Glomerular visceral epithelial cell (primary cell): ENCODE results near the gene TMSB4X.
"Not testable (repeated sequence)": the region's sequence is repeated elsewhere in the genome, so short reads cannot be mapped to it uniquely, and the experiment has no call there.

Experiments used
- DNase-seq: peaks from one replicate; pipeline ENCODE4 v3.0.0-alpha.2; 2016; ENCODE audit errors: extremely low spot score

TMSB4X gene

DNA sequence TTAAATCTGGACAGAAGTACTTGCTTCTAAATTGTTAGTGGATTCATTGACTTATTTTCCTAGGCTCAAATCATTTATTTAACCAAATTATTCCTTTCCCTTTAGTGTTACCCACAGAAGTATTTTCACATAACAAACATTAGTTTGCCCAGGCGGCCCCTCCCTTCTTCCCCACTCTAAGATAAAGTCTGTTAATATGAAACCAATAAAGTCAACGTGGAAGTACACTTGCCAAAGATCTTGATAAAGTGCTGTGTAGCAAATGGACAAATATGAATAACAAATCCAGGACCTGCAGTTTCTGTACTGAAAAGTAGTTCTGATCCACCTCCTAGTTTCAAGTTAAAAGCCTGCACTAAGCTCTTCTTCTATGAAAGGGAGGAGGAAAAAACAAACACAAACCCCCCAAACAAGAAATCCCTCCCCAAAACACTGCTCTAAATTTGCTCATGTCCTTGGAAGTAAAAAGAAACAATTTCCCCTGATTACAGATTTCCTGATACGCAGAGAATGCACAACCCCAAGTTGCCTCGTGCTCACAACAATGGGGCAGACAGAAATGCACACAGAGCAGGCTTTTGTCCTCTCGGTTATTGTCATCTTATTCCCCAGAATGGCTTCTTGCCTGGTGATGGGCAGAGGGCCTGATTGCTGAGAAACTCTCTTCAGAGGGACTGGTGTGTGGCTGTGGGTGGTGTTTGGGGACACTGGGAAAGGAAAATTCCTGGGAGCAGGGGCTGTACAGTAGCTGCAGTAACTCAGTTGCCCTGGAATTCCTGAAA is 23.2 kb downstream of the TMSB4X start:
- no peak for DNase-seq

DNA sequence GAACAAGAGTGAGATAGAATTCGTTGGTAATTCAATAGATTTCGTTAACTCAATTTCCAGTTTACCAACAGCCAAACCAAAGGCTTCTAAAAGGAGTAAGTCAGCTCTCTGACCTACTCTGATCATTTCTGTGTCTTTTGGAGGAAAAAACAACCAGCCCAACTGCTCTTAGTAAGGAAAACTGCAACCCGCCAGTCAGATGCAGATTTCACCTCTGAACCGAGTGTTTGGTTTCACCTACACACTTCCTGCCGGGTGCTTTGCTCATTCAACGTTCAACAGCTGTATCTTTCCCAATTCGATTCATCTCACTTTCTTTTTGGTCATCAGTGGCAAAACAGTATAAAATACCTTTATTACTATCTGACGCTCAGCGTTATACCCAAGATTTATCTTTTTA is 24.5 kb downstream of the TMSB4X start:
- no peak for DNase-seq

GRCh38 chrX:13000301-13000811 is 25.4 kb downstream of the TMSB4X start:
- no peak for DNase-seq

DNA sequence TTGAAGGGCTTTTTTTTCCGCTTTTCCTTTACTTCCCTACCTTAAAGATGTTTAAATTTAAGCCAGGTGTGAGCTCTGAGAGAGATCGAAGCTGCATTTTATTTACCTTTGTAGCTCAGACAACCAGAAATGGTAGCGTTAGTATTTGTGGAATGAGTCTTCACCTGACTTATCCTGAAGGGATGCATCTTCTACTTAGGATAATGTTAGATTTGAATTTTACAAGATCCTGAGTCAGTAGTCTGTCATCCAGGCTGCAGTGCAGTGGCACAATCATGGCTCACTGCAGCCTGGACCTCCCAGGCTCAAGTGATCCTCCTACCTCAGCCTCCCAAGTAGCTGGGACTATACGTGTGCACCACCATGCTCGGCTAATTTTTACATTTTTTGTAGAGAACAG is 26.2 kb downstream of the TMSB4X start:
- DNase-seq: no peak

- DNase-seq: peak; percentile 37
Observed at GRCh38 chrX:13001961-13002671, 27.2 kb downstream of the TMSB4X start.

DNA sequence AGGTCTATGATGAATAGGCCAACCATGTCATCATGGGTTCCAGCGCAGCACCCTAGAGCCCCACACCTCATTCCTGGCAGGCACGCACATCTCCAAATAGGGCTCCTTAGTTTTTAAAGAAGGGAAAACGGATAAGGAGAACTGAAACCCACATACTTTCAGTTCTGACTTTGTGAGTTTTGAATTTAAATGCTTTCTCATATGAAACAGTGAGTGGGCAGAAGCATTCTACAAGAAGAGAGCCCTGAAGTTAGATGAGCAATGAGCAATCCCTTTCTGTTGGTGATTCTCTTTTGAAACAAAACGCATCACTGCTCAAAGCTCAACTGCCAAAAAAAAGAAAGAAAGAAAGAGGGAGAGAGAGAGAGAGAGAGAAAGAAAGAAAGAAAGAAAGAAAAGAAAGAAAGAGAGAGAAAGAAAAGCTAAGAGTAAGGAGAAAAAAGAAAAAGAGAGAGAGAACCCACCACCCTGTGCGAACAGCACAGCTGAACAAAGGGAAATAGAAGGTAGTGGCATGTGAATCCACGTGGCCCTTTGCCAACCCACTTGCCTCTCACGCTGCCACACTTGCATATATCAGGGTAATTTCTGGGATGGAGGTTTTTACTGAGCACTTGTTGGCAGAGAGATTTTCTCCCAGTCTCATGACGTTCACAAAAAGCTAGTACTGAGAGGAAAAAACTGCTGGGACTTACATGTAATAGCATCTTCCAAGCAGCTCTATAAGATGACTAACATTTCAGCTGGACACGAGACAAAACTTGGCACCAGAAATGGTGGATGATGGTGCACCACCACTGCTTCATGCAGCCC is 31.0 kb downstream of the TMSB4X start:
- DNase-seq: peak; percentile 15

DNA sequence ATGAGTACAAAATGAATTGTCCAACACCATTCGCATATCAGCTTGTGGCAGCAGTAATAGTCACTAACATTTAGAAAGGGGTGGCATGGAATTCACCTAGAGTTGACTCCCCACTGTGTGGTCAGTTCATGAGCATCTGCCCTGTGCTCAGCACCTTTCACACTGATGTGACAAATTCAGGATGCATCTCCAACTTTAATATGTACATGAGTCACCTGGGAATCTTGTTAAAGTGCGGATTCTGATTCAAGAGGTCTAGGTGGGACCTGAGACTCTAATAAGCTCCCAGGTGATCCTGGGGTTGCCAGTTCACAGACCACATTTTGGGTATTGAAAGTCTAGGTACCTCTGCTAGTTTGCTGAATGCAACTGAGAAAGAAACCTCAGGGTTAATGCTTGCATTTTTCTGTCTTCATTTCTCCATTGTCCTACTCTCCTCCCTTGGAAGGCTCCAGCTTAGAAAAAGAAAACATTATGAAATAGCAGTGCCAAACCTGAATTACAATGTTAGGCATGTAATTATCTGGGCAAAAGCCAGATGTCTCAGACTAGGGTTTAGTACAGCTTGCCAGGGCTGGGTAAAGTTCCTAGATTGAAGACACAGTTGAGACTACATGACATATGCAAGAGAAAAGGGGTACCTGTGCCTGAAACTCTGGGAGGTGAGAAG is 32.7 kb downstream of the TMSB4X start:
- peak; percentile 9 for DNase-seq

GRCh38 chrX:13008189-13008533 is 33.3 kb downstream of the TMSB4X start:
- no peak for DNase-seq

GRCh38 chrX:13008851-13009250 is 33.9 kb downstream of the TMSB4X start:
- DNase-seq: no peak

DNA sequence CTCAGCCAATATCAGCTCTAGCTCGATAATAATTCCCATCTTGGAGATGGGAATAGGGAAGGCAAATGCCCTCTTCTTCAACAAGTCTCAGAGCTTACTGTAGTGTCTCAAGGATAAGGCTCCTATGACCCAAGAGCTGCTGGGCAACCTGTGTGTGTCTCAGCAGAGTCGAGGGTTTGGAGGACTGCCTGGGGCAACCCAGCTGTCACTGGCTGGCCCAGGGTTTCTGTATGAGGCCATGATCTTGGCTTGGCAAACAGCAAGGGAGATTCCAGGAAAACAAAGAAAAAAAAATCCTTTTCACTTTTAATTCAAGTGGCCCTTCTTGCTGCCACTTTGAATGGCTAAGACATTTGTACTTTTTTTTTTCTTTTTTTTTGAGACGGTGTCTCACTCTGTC is 34.4 kb downstream of the TMSB4X start:
- DNase-seq: no peak

DNA sequence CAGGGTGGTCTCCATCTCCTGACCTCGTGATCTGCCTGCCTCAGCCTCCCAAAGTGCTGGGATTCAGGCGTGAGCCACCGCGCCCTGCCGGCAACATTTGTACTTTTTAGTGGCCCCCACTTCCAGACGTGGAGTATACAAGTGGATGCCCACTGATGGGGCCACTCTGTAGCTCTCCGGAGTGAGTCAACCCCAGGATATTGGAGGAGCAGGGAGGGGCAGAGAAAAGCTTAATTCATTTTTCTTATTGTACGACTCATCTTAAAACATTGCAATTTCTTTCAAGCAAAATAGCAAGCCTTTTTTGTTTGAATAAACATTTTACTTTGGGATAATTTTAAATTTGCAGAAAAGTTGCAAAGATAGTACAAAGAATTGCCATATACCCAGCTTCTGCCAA is 34.9 kb downstream of the TMSB4X start:
- no peak for DNase-seq

GRCh38 chrX:13010546-13010945 is 35.6 kb downstream of the TMSB4X start:
- DNase-seq: no peak

DNA sequence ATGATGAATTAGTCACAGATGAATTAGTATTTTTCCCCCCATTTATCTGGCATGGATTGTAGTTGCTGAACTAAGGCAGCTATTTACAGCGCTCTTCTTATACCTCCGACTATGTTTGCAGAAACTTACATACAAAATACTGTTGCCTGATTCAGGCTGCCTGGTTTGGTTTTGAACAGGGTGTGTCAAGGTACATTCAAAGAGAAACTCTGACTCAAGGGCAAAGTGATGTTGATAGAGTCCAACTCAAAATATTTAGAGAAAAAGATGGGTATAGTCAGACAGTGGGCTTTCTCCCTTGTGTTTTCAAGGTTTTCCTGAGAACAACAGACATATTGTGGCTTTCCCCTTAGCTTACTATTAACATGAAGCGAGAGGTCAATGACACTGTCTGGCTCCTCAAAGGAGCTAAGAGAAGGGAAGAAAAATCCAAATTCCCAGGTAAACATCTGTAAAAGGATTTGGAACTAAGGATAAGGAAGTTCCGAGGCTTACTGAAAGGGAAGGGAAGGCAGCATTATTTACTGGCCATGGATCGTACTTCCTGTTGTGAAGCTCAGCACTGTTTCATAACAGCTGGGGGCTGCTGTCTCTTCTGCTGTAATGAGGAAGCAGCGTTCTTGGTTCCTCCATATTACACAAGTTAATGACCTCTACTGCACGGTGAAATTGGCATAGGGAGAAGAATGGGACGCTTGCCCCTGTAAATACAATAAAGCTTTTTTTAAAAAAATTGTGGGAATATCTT is 38.6 kb downstream of the TMSB4X start:
- no peak for DNase-seq

GRCh38 chrX:13014111-13015096 is 39.5 kb downstream of the TMSB4X start:
- DNase-seq: peak; percentile 1

DNA sequence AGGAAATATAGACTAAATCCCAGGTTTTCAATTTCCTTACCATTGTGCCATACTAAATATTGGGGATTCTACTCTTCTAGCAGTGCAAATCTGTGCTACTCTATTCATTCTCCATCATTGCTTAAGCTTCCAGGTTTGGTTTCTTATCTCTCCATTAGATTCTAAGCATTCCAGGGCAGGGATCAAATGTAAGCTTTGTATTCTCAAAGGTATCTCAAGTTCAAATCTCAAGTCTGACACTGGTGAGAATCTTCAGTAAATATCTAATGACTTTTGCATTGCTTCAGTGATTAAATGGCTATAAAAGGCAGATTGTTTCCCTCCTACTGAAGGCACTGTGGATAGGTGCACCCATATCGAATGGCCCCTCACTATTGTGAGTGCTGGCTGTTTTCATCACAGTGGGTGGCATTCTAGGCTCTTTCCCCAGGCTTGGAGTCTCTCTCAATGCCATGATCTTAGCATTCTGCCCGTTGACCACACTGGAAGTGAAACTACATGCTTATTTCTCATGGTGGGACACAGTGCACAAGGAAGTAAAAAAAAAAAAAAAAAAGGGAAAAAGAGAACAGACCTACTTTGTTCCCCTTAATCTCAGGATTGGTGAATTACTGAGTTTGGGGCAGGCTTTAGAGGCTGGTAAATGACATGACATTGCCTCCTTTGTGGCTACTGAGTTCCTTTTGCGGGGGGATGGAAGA is 40.8 kb downstream of the TMSB4X start:
- no peak for DNase-seq

- DNase-seq: not testable (repeated sequence)
Observed at GRCh38 chrX:13016731-13017130, 41.8 kb downstream of the TMSB4X start.

- DNase-seq: no peak
Observed at GRCh38 chrX:13022926-13023325, 48.0 kb downstream of the TMSB4X start.

DNA sequence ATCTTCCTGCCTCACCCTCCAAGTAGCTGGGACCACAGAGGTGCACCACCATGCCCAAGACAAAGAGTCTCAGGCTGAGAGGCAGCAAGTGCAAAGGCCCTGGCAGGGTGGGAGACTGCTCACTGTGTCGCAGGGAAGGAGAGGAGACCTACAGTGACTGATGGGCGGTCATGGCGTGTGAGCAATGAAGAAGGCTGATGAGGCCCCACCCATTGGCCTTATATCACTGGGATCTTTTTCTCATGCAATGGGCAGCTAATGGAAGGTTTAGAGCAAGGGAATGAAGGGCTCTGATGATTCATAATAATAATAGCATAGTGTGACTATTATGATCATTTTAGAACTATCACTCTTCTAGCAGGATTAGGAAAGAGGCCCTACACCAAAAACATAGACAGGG is 48.7 kb downstream of the TMSB4X start:
- no peak for DNase-seq

DNA sequence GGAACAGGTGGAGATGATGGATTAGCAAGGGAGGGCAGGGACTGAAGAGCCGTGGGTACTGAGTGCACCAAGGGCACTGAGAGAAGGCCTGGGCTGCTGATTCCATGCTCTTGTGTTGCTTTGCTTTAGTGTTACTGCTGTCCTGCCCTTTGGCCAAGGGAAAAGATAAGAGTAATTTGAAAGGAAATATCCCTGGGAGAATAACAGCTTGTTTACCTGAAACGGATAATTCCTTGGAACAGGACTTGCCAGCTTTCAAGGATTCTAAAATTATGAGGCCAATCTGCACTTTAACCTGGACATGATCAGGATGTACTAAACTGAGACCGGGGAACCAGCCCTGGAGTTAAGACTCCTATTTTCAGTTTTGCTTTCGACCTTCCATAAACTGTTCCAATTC is 49.1 kb downstream of the TMSB4X start:
- no peak for DNase-seq
